PC-9 (cell line): ENCODE data around the gene SNX13. TPM values are rescaled to one million over a fixed set of nuclear protein-coding genes. Genes with fewer than 3 reads are reported as not detected.

Experiments used
- BruUV-seq: library from RNA; stranded (reverse); fragments of 400-500 nt; replicated peaks from 2 replicates; lab custom pipeline; 2021; lab: Mats Ljungman, UMichigan
- CTCF ChIA-PET: fragments of 300-600 bp; sonication (Branson Sonifier 250); formaldehyde crosslinking; loops from one replicate; lab custom pipeline; 2022; ENCODE audit warnings: antibody characterized with exemption; lab: Charles Lee
- POLR2A ChIA-PET: fragments of 300-600 bp; sonication (Branson Sonifier 250); formaldehyde crosslinking; loops from one replicate; lab custom pipeline; 2022; ENCODE audit warnings: antibody characterized with exemption; ENCODE audit not compliant: unreplicated experiment; lab: Charles Lee
- DNase-seq, 2 experiments: peaks; one replicate each; pipeline versions ENCODE4 v3.0.0 to v3.0.0-alpha.2; 2015 to 2022; ENCODE audit warnings: mixed read lengths in 1 of 2
- H2AFZ ChIP-seq: fragments of 200-600 bp; sonication (generic); 2 replicates; pipeline ENCODE4 v1.8.1; 2017; ENCODE audit warnings: antibody characterized with exemption
- H3F3A ChIP-seq: fragments of 200-600 bp; sonication (generic); 2 replicates; pipeline ENCODE4 v1.8.1; 2017; ENCODE audit warnings: antibody characterized with exemption, mild to moderate bottlenecking, low read depth; ENCODE audit not compliant: insufficient read depth
- H3K27ac ChIP-seq: fragments of 200-600 bp; sonication (generic); 2 replicates; pipeline ENCODE4 v1.6.1; 2016; ENCODE audit warnings: mixed run types
- H3K27me3 ChIP-seq: fragments of 200-600 bp; sonication (generic); 2 replicates; pipeline ENCODE4 v1.6.1; 2016; ENCODE audit warnings: low read depth, mixed run types; ENCODE audit not compliant: insufficient read depth
- H3K36me3 ChIP-seq: fragments of 200-600 bp; sonication (generic); 2 replicates; pipeline ENCODE4 v1.6.1; 2016; ENCODE audit warnings: low read depth, mixed run types
- H3K4me1 ChIP-seq: fragments of 200-600 bp; sonication (generic); replicated peaks from 2 replicates; pipeline ENCODE4 v1.6.1; 2016; ENCODE audit warnings: mixed run types; ENCODE audit not compliant: insufficient read depth
- H3K4me2 ChIP-seq: fragments of 200-600 bp; sonication (generic); 2 replicates; pipeline ENCODE4 v1.6.1; 2017; ENCODE audit warnings: mixed run types
- H3K4me3 ChIP-seq: fragments of 200-600 bp; sonication (generic); 2 replicates; pipeline ENCODE4 v1.6.1; 2016; ENCODE audit warnings: mixed run types
- H3K79me2 ChIP-seq: fragments of 200-600 bp; sonication (generic); 2 replicates; pipeline ENCODE4 v1.6.1; 2017; ENCODE audit warnings: low read depth, mixed run types
- H3K9me2 ChIP-seq: fragments of 200-600 bp; sonication (generic); 2 replicates; pipeline ENCODE4 v1.8.1; 2017; ENCODE audit warnings: mild to moderate bottlenecking; ENCODE audit not compliant: insufficient read depth
- H3K9me3 ChIP-seq: fragments of 200-600 bp; sonication (generic); 2 replicates; pipeline ENCODE4 v1.8.1; 2016; ENCODE audit warnings: low read depth; ENCODE audit not compliant: insufficient read depth
- H4K20me1 ChIP-seq: fragments of 200-600 bp; sonication (generic); 2 replicates; pipeline ENCODE4 v1.8.1; 2017; ENCODE audit not compliant: insufficient read depth
- CTCF ChIP-seq: fragments of 200-600 bp; sonication (generic); conservative IDR thresholded peaks from 2 replicates; pipeline ENCODE4 v1.6.1; 2017; ENCODE audit warnings: mixed run types, antibody characterized with exemption, mild to moderate bottlenecking, moderate library complexity
- EZH2 ChIP-seq: fragments of 200-600 bp; sonication (generic); IDR thresholded peaks from 2 replicates; pipeline ENCODE4 v1.8.0; 2017; ENCODE audit warnings: antibody characterized with exemption, low read depth
- intact Hi-C: fragments of 100-400 bp; cut with micrococcal nuclease; formaldehyde crosslinking; loops from one replicate; pipeline ENCODE4 v1.10.0; 2022; ENCODE audit not compliant: unreplicated experiment
- total RNA-seq: library from RNA; stranded (reverse); gene quantifications from 2 replicates; pipeline ENCODE4 v1.2.3, GENCODE V29; 2021

The SNX13 gene
- total RNA-seq, 1 experiment from 2014 or later: 56.3 TPM

GRCh38 chr7:17844514-17845196, 95.6 kb downstream of the SNX13 start:
- Histone ChIP-seq H3K27me3 (no peaks in the 10 kb centered on the region), H3K9me3 (0 out of 2 replicates have a peak, but pooled peaks cover 3% of the 10 kb centered on the region), H3F3A (peaks cover 8% of the 10 kb centered on the region; the same call in 1 of the 2 replicates), H4K20me1 (no peaks in the 10 kb centered on the region), H3K79me2 (no peaks in the 10 kb centered on the region), H3K4me1 (no peaks in the 10 kb centered on the region), H3K27ac (peak overlapping the region; percentile 4), H3K9me2 (no peaks in the 10 kb centered on the region; the same call in 1 of the 2 replicates), H2AFZ (no peak overlapping the region), H3K4me3 (no peak overlapping the region), H3K4me2 (no peak overlapping the region), H3K36me3 (peaks cover 17% of the 10 kb centered on the region)
- ChIA-PET POLR2A (interaction anchor here (0.6 kb wide), 1 partner anchor 922 kb away, joined by 5 read pairs; no protein-coding TSS in a partner anchor), CTCF (no interaction called here)
- intact Hi-C loops: no loop called here
- no peak for TF ChIP-seq CTCF
- no peak for TF ChIP-seq EZH2
- BruUV-seq: no TSS peak
- DNase-seq: peak in 1 of 2 experiments; percentile 43

GRCh38 chr7:17844022-17844421, 96.3 kb downstream of the SNX13 start:
- CTCF ChIA-PET: no interaction called here

GRCh38 chr7:17843041-17843440, 97.3 kb downstream of the SNX13 start:
- Histone ChIP-seq H3K27ac (no peak overlapping the region), H3K9me3 (0 out of 2 replicates have a peak, but pooled peaks cover 3% of the 10 kb centered on the region), H3K79me2 (no peaks in the 10 kb centered on the region), H4K20me1 (no peaks in the 10 kb centered on the region), H2AFZ (no peak overlapping the region), H3K9me2 (no peaks in the 10 kb centered on the region), H3K4me1 (no peaks in the 10 kb centered on the region), H3F3A (peaks cover 4% of the 10 kb centered on the region; the same call in 1 of the 2 replicates), H3K4me3 (no peak overlapping the region), H3K36me3 (peaks cover 26% of the 10 kb centered on the region), H3K4me2 (no peak overlapping the region), H3K27me3 (no peaks in the 10 kb centered on the region)
- POLR2A ChIA-PET: no interaction called here
- no TSS peak for BruUV-seq
- CTCF ChIA-PET: no interaction called here
- TF ChIP-seq EZH2 (no peak), CTCF (no peak)
- intact Hi-C loops: no loop called here
- no peak for DNase-seq

More at GRCh38 chr7:17844022-17844421, 96.3 kb downstream of the SNX13 start:
- H2AFZ ChIP-seq: no peak overlapping the region
- no peaks in the 10 kb centered on the region for H3K4me1 ChIP-seq
- H3K36me3 ChIP-seq: peaks cover 20% of the 10 kb centered on the region
- 0 out of 2 replicates have a peak, but pooled peaks cover 3% of the 10 kb centered on the region for H3K9me3 ChIP-seq
- BruUV-seq: no TSS peak
- H3K27me3 ChIP-seq: no peaks in the 10 kb centered on the region
- no peaks in the 10 kb centered on the region for H3K79me2 ChIP-seq
- no peak for DNase-seq
- TF ChIP-seq CTCF (no peak), EZH2 (no peak)
- POLR2A ChIA-PET: no interaction called here
- H3F3A ChIP-seq: peaks cover 4% of the 10 kb centered on the region; the same call in 1 of the 2 replicates
- H4K20me1 ChIP-seq: no peaks in the 10 kb centered on the region
- no peak overlapping the region for H3K27ac ChIP-seq
- no peak overlapping the region for H3K4me2 ChIP-seq
- H3K9me2 ChIP-seq: no peaks in the 10 kb centered on the region
- intact Hi-C loops: no loop called here
- no peak overlapping the region for H3K4me3 ChIP-seq
